Measurements from ENCODE around the gene SHROOM2.

GRCh38 chrX:9995855-9996339 lies 209.7 kb downstream of the SHROOM2 start:
- TF ChIP-seq CTCF (tag by site-specific recombination; IDR thresholded peaks at IDR 0.05), result no peak
- TF ChIP-seq ZNF10 (tag by site-specific recombination; IDR thresholded peaks at IDR 0.05), result no peak
- TF ChIP-seq ZNF148 (tag by site-specific recombination; IDR thresholded peaks at IDR 0.05; ENCODE audit: borderline replicate concordance), result no peak
- no peak for TF ChIP-seq BCL11A (tag by site-specific recombination; IDR thresholded peaks at IDR 0.05; ENCODE audit: low read depth)
- no peak for TF ChIP-seq ZNF292 (tag by site-specific recombination; IDR thresholded peaks at IDR 0.05; ENCODE audit: borderline replicate concordance, low read depth)
- TF ChIP-seq ZNF274 (IDR thresholded peaks at IDR 0.05; ENCODE audit: low read length), result no peak
- TF ChIP-seq ZNF274 (tag by site-specific recombination; IDR thresholded peaks at IDR 0.05; ENCODE audit: borderline replicate concordance), result no peak
- no peak for TF ChIP-seq ZFHX2 (tag by site-specific recombination; conservative IDR thresholded peaks at IDR 0.05)

Data from HEK293 (cell line).